GM18507 (cell line): ENCODE results near the gene DGCR6L.
"Not testable (repeated sequence)": the region's sequence is repeated elsewhere in the genome, so short reads cannot be mapped to it uniquely, and the experiment has no call there.

Experiments
- DNase-seq: peaks from one replicate; pipeline ENCODE4 v3.0.0; 2011; ENCODE audit warnings: low read depth; ENCODE audit not compliant: insufficient read length; ENCODE audit errors: extremely low spot score
- FAIRE-seq: peaks from 2 replicates; lab custom pipeline; 2011; peaks lifted over from hg19 to GRCh38; lab: Jason Lieb, UNC

Gene DGCR6L

DNA sequence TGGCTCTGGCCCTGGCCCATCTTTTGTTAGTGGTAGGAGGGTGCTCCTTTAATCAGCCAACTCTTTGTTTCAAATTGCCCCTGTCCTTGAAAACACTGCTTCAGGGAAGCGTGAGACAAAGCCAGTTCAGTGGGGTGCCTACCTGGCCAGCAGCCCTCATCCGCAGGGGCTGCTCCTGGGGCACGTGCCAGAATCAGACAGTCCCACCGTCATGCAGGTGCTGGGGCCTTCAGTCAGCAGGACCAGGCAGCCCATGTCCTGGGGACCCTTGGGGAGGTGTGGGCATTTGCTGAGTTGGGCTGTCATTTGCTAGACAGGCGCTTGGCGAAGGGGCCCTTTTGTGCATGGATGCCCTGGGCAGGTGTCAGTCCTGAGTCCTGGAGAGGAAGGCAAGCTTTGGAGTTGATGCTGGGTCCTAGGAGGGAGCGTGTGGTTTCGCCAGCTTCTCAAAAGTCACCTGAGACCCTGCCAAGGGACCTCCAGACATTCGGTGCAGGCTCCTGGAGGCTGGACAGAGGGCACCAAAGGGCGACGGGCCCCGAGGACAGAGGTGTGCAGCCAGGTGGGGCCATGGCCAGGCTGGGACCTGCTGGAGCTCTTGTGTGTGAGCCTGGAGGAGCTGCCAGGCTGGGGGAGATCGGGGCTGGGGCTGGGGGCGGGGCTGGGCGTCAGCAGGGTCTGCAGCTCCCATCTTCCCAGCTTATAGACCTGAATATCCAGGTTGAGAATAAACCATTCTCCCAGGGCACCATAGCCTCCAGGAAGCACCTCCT is 36.8 kb downstream of the DGCR6L start:
- no peak for DNase-seq
- no peak for FAIRE-seq

DNA sequence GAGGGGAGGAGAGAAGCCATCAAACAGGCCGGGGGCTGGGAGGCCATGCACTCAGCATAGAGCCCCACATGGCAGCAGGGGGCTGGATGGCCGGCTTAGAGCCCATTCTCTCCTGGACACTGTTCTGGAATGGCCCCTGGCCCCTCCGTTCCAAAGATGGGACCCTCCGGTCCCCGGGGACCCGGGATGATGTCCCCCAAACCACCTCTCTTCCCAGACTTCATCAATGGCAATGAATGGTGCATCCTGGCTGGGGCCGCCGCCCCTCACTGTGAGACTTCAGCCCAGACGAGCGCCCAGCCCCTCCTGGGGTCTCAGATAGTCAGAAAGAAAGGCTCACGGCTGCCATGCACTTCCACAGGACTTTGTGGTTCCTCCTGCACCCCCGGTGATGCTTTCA is 38.0 kb downstream of the DGCR6L start:
- DNase-seq = no peak
- no peak for FAIRE-seq

GRCh38 chr22:20281473-20281872 is 38.4 kb downstream of the DGCR6L start:
- not testable (repeated sequence) for DNase-seq, FAIRE-seq

DNA sequence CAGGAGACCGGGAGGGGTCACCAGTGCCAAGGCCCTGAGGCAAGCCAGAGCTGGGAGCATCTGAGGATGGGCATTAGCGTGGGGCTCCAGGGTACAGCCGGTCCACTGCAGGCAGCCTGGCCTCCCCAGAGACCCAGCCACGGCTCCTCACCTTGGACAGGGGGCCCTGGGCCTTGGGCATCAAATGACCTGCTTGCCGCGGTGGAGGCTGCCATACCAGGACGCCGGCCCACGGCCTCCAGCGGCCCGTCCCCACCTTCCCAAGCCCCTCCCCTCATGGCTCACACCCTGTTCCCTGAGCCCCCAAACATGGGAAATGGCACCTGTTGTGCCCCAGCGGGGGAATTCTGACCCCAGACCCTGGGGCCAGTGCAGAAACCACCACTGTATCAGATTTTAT is 39.0 kb downstream of the DGCR6L start:
- DNase-seq (no peak), FAIRE-seq (no peak)

DNA sequence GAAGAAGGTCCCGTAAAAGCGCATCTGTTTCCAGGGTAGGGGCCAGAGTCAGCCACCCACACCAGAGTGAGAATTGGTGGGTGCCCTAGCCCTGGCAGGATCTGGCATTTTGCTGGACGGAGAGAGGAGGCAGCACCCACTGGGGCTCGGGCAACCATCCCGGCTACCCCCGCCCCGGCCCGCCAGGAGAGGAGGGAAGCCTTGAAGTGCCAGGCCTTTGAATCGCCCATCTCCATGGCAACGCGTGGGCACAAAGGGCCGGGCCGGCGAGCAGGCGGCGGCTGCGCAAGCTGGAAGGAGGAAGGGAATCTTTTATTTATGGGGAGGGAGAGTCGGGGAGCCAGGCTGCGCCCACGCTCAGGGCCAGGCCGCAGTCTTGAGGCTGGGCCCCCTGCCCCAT is 39.7 kb downstream of the DGCR6L start:
- FAIRE-seq, DNase-seq: not testable (repeated sequence)

DNA sequence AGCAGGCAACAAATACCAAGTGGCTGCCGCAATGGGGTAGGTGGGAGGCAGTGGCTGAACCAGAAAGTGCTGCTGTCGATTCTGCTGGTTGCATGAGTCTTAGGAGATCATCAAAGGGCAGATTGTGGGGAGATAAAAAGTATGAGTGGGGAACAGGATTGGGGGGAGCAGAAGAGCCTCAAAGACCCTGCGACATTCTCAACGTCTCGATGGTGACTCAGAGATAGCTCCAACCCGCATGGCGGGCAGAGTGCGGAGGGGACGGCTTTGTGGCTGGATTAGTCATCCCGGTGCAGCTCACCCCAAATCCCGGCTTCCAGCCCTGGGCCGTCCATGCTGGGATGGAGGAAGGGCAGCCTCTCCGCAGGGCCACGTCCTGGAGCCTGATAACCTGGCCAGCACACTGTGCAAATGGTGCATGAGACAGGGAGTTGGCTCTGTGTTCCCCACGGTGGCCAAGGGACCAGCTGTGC is 40.2 kb downstream of the DGCR6L start:
- FAIRE-seq (no peak), DNase-seq (no peak)

DNA sequence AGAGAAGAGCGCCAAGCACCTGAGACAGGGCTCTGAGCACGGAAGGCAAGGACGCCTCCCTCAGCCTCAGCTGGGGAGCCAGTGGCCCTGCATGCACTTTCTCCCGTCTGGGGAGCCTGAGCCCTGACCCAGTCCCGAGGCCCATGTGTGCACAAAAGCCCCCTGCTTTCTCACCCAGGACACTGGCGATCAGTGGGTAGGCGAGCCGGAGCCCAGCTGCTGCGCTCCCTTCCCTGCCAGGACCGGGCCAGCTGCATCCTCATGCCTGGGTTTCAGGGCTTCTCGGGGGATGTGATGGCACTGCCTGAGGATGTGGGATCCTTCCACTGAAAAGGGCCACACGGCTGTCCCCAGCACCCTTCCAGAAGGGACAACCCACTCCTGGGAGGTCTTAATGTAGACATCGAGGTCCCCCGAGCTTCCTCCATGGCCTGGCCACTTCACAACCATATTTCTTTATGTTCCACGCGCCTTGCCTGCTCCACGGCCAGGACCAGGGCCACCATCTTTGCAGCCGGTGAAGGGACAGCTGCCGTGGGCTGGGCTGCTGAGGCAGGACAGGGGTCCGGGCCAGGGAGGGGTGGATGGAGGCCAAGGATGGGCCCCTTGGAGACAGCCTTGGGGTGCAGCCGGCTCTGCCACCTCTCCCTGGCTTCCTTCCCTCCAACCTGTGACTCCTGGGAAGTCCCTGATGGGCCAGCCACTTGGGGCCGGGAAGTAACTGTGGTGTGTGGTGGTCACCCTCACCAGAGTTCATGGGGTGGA is 41.0 kb downstream of the DGCR6L start:
- not testable (repeated sequence) for FAIRE-seq

DNA sequence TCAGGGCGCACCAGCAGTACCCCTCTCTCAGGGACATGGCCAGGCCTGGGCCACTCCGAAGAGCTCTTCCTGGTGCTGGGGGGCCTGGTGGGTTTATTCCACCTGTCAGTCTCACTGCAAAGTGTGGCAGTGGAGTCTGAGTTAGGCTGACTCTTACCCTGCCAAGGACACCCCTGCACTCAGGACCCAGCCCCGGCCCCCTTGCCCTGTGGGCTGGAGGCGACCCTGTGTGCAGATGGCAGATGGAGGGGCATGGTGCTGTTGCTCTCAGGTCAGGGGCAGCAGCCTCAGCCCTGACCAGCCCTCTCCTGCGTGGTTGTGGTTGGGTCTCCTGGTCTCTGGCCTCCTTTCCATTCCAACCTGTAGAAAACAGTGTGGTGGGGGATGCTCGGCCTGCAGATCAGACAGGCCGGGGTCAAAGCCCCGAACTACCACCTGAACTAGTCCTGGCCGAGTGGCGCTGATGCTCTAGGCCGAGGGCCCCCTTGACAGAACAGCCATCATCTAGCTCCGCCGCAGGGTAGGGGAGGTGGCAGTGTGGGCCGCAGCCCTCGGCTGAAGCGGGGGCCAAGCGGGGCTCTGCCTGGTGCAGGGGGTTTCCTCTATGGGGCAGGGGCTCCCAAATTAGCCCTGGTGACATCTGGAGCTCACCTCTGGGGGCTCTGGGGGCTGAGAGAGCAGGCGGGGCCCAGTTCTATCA is 41.8 kb downstream of the DGCR6L start:
- FAIRE-seq, DNase-seq: not testable (repeated sequence)

More for the DNA sequence above, 41.0 kb downstream of the DGCR6L start:
- not testable (repeated sequence) for DNase-seq

DNA sequence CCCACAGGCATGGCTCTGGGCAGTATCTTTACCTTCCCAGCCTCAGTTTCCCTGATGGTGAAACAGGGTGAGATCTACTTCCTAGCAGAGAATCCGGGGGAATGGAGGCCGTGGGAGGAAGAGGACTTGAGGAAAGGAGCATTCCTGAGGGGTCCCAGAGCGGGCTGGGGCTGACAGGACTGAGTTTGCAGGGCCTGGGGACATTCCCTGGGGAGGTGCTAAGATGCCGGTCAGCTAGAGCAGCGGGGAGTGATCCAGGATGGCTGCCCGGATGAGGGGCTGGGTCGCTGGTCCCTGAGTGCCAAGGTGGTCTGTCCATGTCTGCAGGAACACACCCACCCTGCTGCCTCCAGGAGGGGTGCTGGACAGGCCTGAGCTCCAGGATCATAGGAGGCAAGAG is 43.4 kb downstream of the DGCR6L start:
- FAIRE-seq = no peak
- DNase-seq = no peak

- no peak for DNase-seq
- no peak for FAIRE-seq
Measured at GRCh38 chr22:20275836-20276235, 44.0 kb downstream of the DGCR6L start.

- not testable (repeated sequence) for DNase-seq, FAIRE-seq
Measured at GRCh38 chr22:20275325-20275724, 44.5 kb downstream of the DGCR6L start.

DNA sequence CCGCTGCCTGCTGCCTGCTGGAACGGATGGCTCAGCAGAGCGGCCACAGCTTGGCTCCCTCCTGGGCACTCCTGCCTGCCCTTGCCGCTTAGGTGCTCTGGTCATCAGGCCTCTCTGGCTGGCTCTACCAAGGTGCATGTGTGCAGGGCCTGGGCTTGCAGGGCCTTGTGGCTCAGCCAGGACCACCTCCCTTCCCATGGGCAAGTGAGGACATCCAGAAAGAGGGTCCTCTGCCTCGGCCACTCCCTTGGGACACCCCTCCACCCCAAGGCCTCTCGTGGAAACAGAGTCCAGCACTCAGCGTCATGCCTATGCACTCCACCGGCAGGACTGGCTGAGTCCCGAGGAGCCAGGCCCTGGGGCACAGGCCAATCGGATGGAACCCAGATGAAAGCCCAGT is 45.5 kb downstream of the DGCR6L start:
- not testable (repeated sequence) for FAIRE-seq, DNase-seq

DNA sequence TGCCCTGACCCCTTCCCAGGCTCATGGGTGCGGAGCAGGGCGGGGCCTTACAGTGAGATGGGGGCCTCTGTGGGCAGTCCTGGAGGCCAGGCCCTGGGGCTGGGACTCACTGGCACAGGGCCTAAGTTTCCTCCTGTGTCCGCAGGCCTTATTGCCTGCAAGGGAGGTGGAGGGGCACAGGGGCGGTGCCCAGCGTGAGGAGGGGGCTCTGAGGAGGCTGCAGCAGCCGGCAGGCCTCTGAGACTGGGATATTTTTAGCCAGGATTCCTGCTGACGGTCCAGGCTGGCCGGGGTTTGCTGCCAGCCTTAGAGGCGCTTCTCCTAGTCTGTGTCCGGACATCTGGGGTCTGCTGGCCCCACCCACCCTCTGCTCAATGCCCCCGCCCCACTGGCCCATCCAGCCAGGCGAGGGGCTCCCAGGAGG is 46.1 kb downstream of the DGCR6L start:
- no peak for DNase-seq

GRCh38 chr22:20272700-20273099 is 47.2 kb downstream of the DGCR6L start:
- DNase-seq (no peak), FAIRE-seq (no peak)

More for the DNA sequence above, 46.1 kb downstream of the DGCR6L start:
- no peak for FAIRE-seq

GRCh38 chr22:20272174-20272573 is 47.7 kb downstream of the DGCR6L start:
- FAIRE-seq (no peak), DNase-seq (no peak)

DNA sequence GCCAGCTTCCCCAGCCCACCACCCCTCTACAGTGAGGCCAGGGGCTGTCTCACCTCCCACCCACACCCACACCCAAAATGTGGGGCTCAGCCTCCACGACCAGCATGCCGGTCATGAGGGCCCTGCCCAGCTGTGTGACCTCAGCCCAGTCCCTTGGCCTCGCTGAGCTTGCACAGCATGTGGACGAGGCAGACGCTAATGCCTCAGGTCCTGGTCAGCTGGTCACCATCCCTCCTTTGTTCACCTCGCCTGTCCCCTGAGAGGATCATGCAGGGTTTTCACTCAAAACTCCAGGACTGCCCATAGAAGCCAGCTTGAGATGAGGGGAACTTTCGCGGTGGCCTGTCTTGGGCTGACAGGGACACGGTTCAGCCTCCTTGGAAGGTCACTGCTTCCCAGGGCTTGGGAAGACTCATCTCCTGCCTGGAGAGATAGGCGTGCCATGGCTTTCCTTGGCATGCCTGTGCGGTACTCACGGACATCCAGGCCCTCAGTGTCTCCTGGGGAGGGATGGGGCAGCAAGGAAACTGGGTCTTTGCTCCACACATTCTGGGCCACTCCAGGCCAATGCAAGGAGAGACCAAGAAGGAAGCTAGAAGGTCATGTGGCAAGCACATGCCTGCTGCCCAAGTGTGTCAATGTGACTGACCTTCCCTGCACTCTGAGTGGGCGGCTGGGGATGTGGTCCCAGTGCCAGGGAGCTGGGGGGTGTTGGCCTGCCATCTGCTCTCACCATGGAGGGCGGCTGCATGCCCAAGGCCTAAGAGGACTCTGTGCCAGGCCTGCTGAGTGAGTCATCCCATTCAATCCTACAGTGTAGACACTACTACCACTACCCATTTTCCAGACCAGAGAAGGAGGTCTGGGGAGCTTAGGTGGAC is 48.5 kb downstream of the DGCR6L start:
- DNase-seq = no peak
- no peak for FAIRE-seq

GRCh38 chr22:20270190-20271113 is 49.4 kb downstream of the DGCR6L start:
- DNase-seq, FAIRE-seq: not testable (repeated sequence)

- not testable (repeated sequence) for DNase-seq, FAIRE-seq
Measured at GRCh38 chr22:20269673-20270072, 50.2 kb downstream of the DGCR6L start.
